ENCODE measurements around the gene MBD5. TPM values are rescaled to one million over a fixed set of nuclear protein-coding genes. Genes with fewer than 3 reads are reported as not detected.

MBD5 gene
- total RNA-seq, 1 donor from 2014 or later: 100 TPM

GRCh38 chr2:148526509-148527346 lies 505.8 kb downstream of the MBD5 start:
- Mint-ChIP-seq H3K4me3 (no peak overlapping the region), H3K9me3 (no peaks in the 10 kb centered on the region), H3K27me3 (ENCODE audit: low read depth) (no peaks in the 10 kb centered on the region), H3K36me3 (no peaks in the 10 kb centered on the region), H3K27ac (no peak overlapping the region), H3K4me1 (no peaks in the 10 kb centered on the region)
- no peak for TF ChIP-seq CTCF (IDR thresholded peaks at IDR 0.05; ENCODE audit: unreplicated experiment)
- DNase-seq (ENCODE audit: low spot score in 2 of 2, unreplicated experiment in 2 of 2): no peak

- H3K4me1 Mint-ChIP-seq: no peaks in the 10 kb centered on the region
- no peaks in the 10 kb centered on the region for H3K9me3 Mint-ChIP-seq
- no peak for TF ChIP-seq CTCF (IDR thresholded peaks at IDR 0.05; ENCODE audit: unreplicated experiment)
- no peak overlapping the region for H3K4me3 Mint-ChIP-seq
- H3K27ac Mint-ChIP-seq: no peak overlapping the region
- DNase-seq (ENCODE audit: low spot score in 2 of 2, unreplicated experiment in 2 of 2): no peak
- no peaks in the 10 kb centered on the region for H3K27me3 Mint-ChIP-seq (ENCODE audit: low read depth)
- H3K36me3 Mint-ChIP-seq: no peaks in the 10 kb centered on the region
Observed at GRCh38 chr2:148527488-148528340, 506.8 kb downstream of the MBD5 start.

GRCh38 chr2:148528356-148529064 lies 507.6 kb downstream of the MBD5 start:
- H3K27ac Mint-ChIP-seq: no peak overlapping the region
- TF ChIP-seq CTCF (IDR thresholded peaks at IDR 0.05; ENCODE audit: unreplicated experiment): no peak
- DNase-seq (ENCODE audit: low spot score in 2 of 2, unreplicated experiment in 2 of 2): no peak
- H3K4me1 Mint-ChIP-seq: no peaks in the 10 kb centered on the region
- no peaks in the 10 kb centered on the region for H3K9me3 Mint-ChIP-seq
- no peak overlapping the region for H3K4me3 Mint-ChIP-seq
- H3K27me3 Mint-ChIP-seq (ENCODE audit: low read depth): peaks cover 4% of the 10 kb centered on the region
- H3K36me3 Mint-ChIP-seq: no peaks in the 10 kb centered on the region

- Mint-ChIP-seq H3K27ac (no peak overlapping the region), H3K9me3 (no peaks in the 10 kb centered on the region), H3K4me3 (no peak overlapping the region), H3K36me3 (no peaks in the 10 kb centered on the region), H3K27me3 (ENCODE audit: low read depth) (peaks cover 6% of the 10 kb centered on the region), H3K4me1 (peaks cover 2% of the 10 kb centered on the region)
- TF ChIP-seq CTCF (IDR thresholded peaks at IDR 0.05; ENCODE audit: unreplicated experiment): no peak
- DNase-seq (ENCODE audit: low spot score in 2 of 2, unreplicated experiment in 2 of 2): no peak
Observed at GRCh38 chr2:148529745-148530144, 508.9 kb downstream of the MBD5 start.

GRCh38 chr2:148530350-148530749 lies 509.5 kb downstream of the MBD5 start:
- H3K36me3 Mint-ChIP-seq: no peaks in the 10 kb centered on the region
- H3K4me3 Mint-ChIP-seq: no peak overlapping the region
- H3K4me1 Mint-ChIP-seq: peaks cover 2% of the 10 kb centered on the region
- peaks cover 6% of the 10 kb centered on the region for H3K27me3 Mint-ChIP-seq (ENCODE audit: low read depth)
- no peaks in the 10 kb centered on the region for H3K9me3 Mint-ChIP-seq
- no peak overlapping the region for H3K27ac Mint-ChIP-seq
- no peak for TF ChIP-seq CTCF (IDR thresholded peaks at IDR 0.05; ENCODE audit: unreplicated experiment)
- no peak for DNase-seq (ENCODE audit: low spot score in 2 of 2, unreplicated experiment in 2 of 2)
